H7 (cell line): ENCODE data around the gene KRTAP1-5. TPM values are rescaled to one million over a fixed set of nuclear protein-coding genes. Genes with fewer than 3 reads are reported as not detected.

Source experiments
- total RNA-seq: library from RNA; depleted of rRNA; stranded (reverse); fragments of >200 nt; shearing (Covaris generic); gene quantifications from 2 replicates; pipeline ENCODE4 v1.2.3, GENCODE V29; 2014; rRNA removed

KRTAP1-5 gene
- total RNA-seq, 1 experiment from 2014 or later: not detected

Other genes with a start within 250 kb of the KRTAP1-5 start
- gene KRT27, start 244.7 kb downstream of the KRTAP1-5 start, total RNA-seq: not detected in 2 replicates
- gene KRT28, start 227.2 kb downstream of the KRTAP1-5 start, total RNA-seq: not detected in 2 replicates
- 2.4 and 5.4 TPM in 2 replicates for gene KRT10, start 204.6 kb downstream of the KRTAP1-5 start, total RNA-seq
- gene KRT12, start 160.0 kb downstream of the KRTAP1-5 start, total RNA-seq: not detected in 2 replicates
- gene KRT20, start 142.0 kb downstream of the KRTAP1-5 start, total RNA-seq: not detected in 2 replicates
- not detected in 2 replicates for gene KRT23, start 89.6 kb downstream of the KRTAP1-5 start, total RNA-seq
- gene KRT39, start 60.3 kb downstream of the KRTAP1-5 start, total RNA-seq: not detected in 2 replicates
- not detected in 2 replicates for gene KRT40, start 42.9 kb downstream of the KRTAP1-5 start, total RNA-seq
- gene KRTAP3-3, start 33.0 kb downstream of the KRTAP1-5 start, total RNA-seq: not detected in 2 replicates
- gene KRTAP3-2, start 27.3 kb downstream of the KRTAP1-5 start, total RNA-seq: not detected in 2 replicates
- gene KRTAP3-1, start 18.1 kb downstream of the KRTAP1-5 start, total RNA-seq: not detected in 2 replicates
- gene KRTAP1-4, start 3.0 kb upstream of the KRTAP1-5 start, total RNA-seq: not detected in 2 replicates
- gene KRTAP1-3, start 7.7 kb upstream of the KRTAP1-5 start, total RNA-seq: not detected in 2 replicates
- not detected in 2 replicates for gene KRTAP1-1, start 14.2 kb upstream of the KRTAP1-5 start, total RNA-seq
- not detected in 2 replicates for gene KRTAP2-1, start 20.1 kb upstream of the KRTAP1-5 start, total RNA-seq
- not detected in 2 replicates for gene KRTAP2-2, start 28.0 kb upstream of the KRTAP1-5 start, total RNA-seq
- not detected in 2 replicates for gene KRTAP2-3, start 32.9 kb upstream of the KRTAP1-5 start, total RNA-seq
- not detected in 2 replicates for gene KRTAP2-4, start 38.7 kb upstream of the KRTAP1-5 start, total RNA-seq
- not detected in 2 replicates for gene KRTAP4-7, start 56.9 kb upstream of the KRTAP1-5 start, total RNA-seq
- not detected in 2 replicates for gene KRTAP4-8, start 70.9 kb upstream of the KRTAP1-5 start, total RNA-seq
- gene KRTAP4-16, start 75.0 kb upstream of the KRTAP1-5 start, total RNA-seq: not detected in 2 replicates
- gene KRTAP4-9, start 78.2 kb upstream of the KRTAP1-5 start, total RNA-seq: not detected in 2 replicates
- gene KRTAP4-11, start 91.2 kb upstream of the KRTAP1-5 start, total RNA-seq: not detected in 2 replicates
- gene KRTAP4-12, start 97.0 kb upstream of the KRTAP1-5 start, total RNA-seq: not detected in 2 replicates
- gene KRTAP4-6, start 113.3 kb upstream of the KRTAP1-5 start, total RNA-seq: not detected in 2 replicates
- gene KRTAP4-5, start 122.6 kb upstream of the KRTAP1-5 start, total RNA-seq: not detected in 2 replicates
- not detected in 2 replicates for gene KRTAP4-4, start 133.5 kb upstream of the KRTAP1-5 start, total RNA-seq
- not detected in 2 replicates for gene KRTAP4-3, start 141.0 kb upstream of the KRTAP1-5 start, total RNA-seq
- gene KRTAP4-2, start 151.0 kb upstream of the KRTAP1-5 start, total RNA-seq: not detected in 2 replicates
- 0.38 and 0.70 TPM in 2 replicates for gene KRTAP4-1, start 157.7 kb upstream of the KRTAP1-5 start, total RNA-seq
- gene KRTAP9-1, start 162.7 kb upstream of the KRTAP1-5 start, total RNA-seq: not detected in 2 replicates
- not detected in 2 replicates for gene KRTAP9-2, start 199.4 kb upstream of the KRTAP1-5 start, total RNA-seq
- gene KRTAP9-3, start 205.2 kb upstream of the KRTAP1-5 start, total RNA-seq: not detected in 2 replicates
- gene KRTAP9-8, start 210.8 kb upstream of the KRTAP1-5 start, total RNA-seq: not detected in 2 replicates
- not detected in 2 replicates for gene KRTAP9-4, start 222.5 kb upstream of the KRTAP1-5 start, total RNA-seq
- gene KRTAP9-9, start 228.2 kb upstream of the KRTAP1-5 start, total RNA-seq: not detected in 2 replicates
- not detected in 2 replicates for gene KRTAP9-6, start 238.2 kb upstream of the KRTAP1-5 start, total RNA-seq
- not detected in 2 replicates for gene KRTAP9-7, start 248.5 kb upstream of the KRTAP1-5 start, total RNA-seq